Erythroblast (primary cell): Measurements from ENCODE around the gene LZTS2.

Source experiments
- GATA1 ChIP-seq: IDR thresholded peaks from 2 replicates; pipeline ENCODE4 v1.6.1; 2011; ENCODE audit warnings: low read depth, mild to moderate bottlenecking, control low read depth, low read length, moderate library complexity
- POLR2A ChIP-seq: IDR thresholded peaks from 2 replicates; pipeline ENCODE4 v1.6.1; 2011; ENCODE audit warnings: mild to moderate bottlenecking, low read length

GRCh38 chr10:101027106-101027720, 27.6 kb downstream of the LZTS2 start:
- TF ChIP-seq POLR2A (no peak), GATA1 (no peak)
